ENCODE results near the gene ZNF831. TPM values are rescaled to one million over a fixed set of nuclear protein-coding genes. Genes with fewer than 3 reads are reported as not detected.

Gene ZNF831
- total and polyA plus RNA-seq, 4 donors: 0.14 to 1.0 (median 0.56) TPM

DNA sequence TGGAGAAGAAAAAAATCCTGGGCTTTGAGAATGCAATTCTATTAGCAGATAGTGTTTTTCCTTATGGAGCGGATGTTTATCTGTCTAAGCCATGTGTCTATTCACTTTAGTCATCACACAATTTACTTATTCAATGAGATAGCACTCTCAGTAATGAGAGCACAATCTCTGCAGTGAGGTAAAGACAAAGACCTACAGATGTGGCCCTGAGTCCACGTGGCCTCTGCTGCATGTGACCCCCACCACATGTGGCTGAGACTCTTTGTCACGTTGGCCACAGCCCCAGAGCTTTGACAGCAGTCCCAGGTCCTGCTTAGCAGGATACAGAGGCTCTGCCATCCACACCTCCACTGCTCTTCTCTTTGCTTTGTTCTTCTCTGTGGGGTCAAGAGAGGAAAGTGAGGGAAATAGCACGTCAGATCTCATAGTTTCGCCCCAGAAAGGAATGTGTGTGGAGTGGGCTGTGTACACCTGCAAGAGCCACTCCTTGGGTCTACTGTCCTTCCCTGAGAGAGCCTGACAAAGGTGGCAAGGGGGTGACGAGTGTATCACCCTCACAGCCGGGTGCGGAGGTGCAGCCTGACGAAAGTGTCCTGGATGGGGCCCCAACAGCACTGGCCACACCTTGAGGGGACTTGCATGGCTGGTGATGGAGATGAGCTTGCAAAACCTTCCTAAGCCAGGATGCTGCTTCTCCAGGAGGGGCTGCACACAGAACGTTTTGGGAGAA, 40.7 kb downstream of the ZNF831 start:
- Histone ChIP-seq H3K27ac (ENCODE audit: low read depth in 1 of 2, low read length in 1 of 2) (no peak overlapping the region), H3K36me3 (ENCODE audit: control insufficient read depth in 4 of 4, insufficient read depth in 4 of 4, low read length in 4 of 4) (no peaks in the 10 kb centered on the region), H3K4me1 (ENCODE audit: control insufficient read depth in 5 of 5, insufficient read depth in 5 of 5, low read length in 5 of 5) (peaks cover 0 to 16% (median 0%) of the 10 kb centered on the region in 5 donors), H3K4me3 (no peak overlapping the region), H3K9me3 (ENCODE audit: control insufficient read depth in 4 of 4, insufficient read depth in 3 of 4, low read length in 3 of 4) (no peaks in the 10 kb centered on the region), H3K27me3 (ENCODE audit: control insufficient read depth in 3 of 3, insufficient read depth in 3 of 3, low read length in 2 of 3) (peaks cover 0 to 11% (median 2%) of the 10 kb centered on the region in 3 donors), H3K9ac (ENCODE audit: insufficient read depth in 1 of 2, low read length in 2 of 2) (no peak overlapping the region)
- WGBS, 2 donors: 59 to 79% methylated on average over 10 of the region's 10 CpGs
- no peak for TF ChIP-seq CTCF (IDR thresholded peaks at IDR 0.05; ENCODE audit: control extremely low read depth, extremely low read depth)
- ATAC-seq (ENCODE audit: insufficient read depth, low FRiP score) (no peak), DNase-seq (no peak)

DNA sequence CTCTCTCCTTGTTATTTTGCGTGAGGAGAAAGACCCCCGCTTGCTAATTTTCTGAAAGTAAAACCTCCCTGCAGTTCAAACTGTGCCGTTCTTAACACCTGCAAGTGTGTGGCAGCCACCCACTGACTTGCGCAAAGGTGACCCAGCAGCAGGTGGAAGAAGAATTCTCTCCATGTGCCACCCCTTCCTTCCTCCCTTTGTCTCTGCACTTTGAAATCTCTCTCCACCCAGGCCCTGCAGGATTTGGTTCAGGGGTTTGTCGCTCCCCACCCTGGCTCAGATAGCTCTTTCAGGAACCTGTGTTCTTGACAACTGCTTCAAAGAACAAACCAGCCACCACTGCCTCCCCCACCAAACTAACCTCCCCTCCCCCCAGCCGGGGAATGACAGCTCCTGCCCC, 41.4 kb downstream of the ZNF831 start:
- ATAC-seq (ENCODE audit: insufficient read depth, low FRiP score) (no peak), DNase-seq (no peak)
- H3K27ac ChIP-seq (ENCODE audit: low read depth in 1 of 2, low read length in 1 of 2): no peak overlapping the region
- no peak overlapping the region for H3K4me3 ChIP-seq
- H3K27me3 ChIP-seq (ENCODE audit: control insufficient read depth in 3 of 3, insufficient read depth in 3 of 3, low read length in 2 of 3): peaks cover 0 to 11% (median 2%) of the 10 kb centered on the region in 3 donors
- 51 to 75% methylated on average over 6 of the region's 6 CpGs for whole genome bisulfite sequencing, 2 donors
- no peak for TF ChIP-seq CTCF (IDR thresholded peaks at IDR 0.05; ENCODE audit: control extremely low read depth, extremely low read depth)
- H3K4me1 ChIP-seq (ENCODE audit: control insufficient read depth in 5 of 5, insufficient read depth in 5 of 5, low read length in 5 of 5): peaks cover 0 to 16% (median 0%) of the 10 kb centered on the region in 5 donors
- H3K9ac ChIP-seq (ENCODE audit: insufficient read depth in 1 of 2, low read length in 2 of 2): no peak overlapping the region
- no peaks in the 10 kb centered on the region for H3K36me3 ChIP-seq (ENCODE audit: control insufficient read depth in 4 of 4, insufficient read depth in 4 of 4, low read length in 4 of 4)
- no peaks in the 10 kb centered on the region for H3K9me3 ChIP-seq (ENCODE audit: control insufficient read depth in 4 of 4, insufficient read depth in 3 of 4, low read length in 3 of 4)

DNA sequence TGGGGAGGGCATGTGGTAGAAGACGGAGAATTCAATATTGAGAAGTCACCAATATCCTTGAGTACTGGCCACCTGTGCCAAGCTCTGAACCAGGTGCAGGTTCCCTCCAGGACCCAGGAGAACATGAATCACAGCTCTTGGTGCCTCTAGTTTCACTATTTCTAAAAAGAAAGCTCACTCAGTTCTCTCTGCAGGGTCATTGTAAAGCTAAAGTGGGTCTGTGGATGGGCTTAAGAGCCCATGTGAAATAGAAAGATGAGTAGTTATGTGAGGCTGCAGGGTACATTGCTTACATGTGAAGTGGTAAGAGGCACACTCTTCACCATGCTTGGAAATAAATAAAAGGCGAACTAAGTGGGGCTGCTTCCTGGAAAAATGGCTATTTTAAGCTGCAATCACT, 43.6 kb downstream of the ZNF831 start:
- ATAC-seq (ENCODE audit: insufficient read depth, low FRiP score) (no peak), DNase-seq (no peak)
- Histone ChIP-seq H3K36me3 (ENCODE audit: control insufficient read depth in 4 of 4, insufficient read depth in 4 of 4, low read length in 4 of 4) (no peaks in the 10 kb centered on the region), H3K4me3 (no peak overlapping the region), H3K9ac (ENCODE audit: insufficient read depth in 1 of 2, low read length in 2 of 2) (no peak overlapping the region), H3K27ac (ENCODE audit: low read depth in 1 of 2, low read length in 1 of 2) (no peak overlapping the region), H3K27me3 (ENCODE audit: control insufficient read depth in 3 of 3, insufficient read depth in 3 of 3, low read length in 2 of 3) (peaks cover 0 to 7% (median 2%) of the 10 kb centered on the region in 3 donors), H3K9me3 (ENCODE audit: control insufficient read depth in 4 of 4, insufficient read depth in 3 of 4, low read length in 3 of 4) (no peaks in the 10 kb centered on the region), H3K4me1 (ENCODE audit: control insufficient read depth in 5 of 5, insufficient read depth in 5 of 5, low read length in 5 of 5) (peaks cover 0 to 16% (median 0%) of the 10 kb centered on the region in 5 donors)
- no peak for TF ChIP-seq CTCF (IDR thresholded peaks at IDR 0.05; ENCODE audit: control extremely low read depth, extremely low read depth)
- WGBS, 2 donors: 64 to 69% methylated on average over 2 of the region's 2 CpGs

Measured in lung (tissue), 12 donors.